Activated T-cell treated with anti-CD3 and anti-CD28 coated beads for 24 hours (primary cell): ENCODE measurements around the gene SLC12A4.
"Not testable (repeated sequence)": the region's sequence is repeated elsewhere in the genome, so short reads cannot be mapped to it uniquely, and the experiment has no call there.

Source experiments
- DNase-seq: peaks from one replicate; pipeline ENCODE4 v3.0.0-alpha.2; 2020; ENCODE audit warnings: low read depth

The SLC12A4 gene

GRCh38 chr16:67987460-67988160, 19.2 kb upstream of the SLC12A4 start:
- no peak for DNase-seq

DNA sequence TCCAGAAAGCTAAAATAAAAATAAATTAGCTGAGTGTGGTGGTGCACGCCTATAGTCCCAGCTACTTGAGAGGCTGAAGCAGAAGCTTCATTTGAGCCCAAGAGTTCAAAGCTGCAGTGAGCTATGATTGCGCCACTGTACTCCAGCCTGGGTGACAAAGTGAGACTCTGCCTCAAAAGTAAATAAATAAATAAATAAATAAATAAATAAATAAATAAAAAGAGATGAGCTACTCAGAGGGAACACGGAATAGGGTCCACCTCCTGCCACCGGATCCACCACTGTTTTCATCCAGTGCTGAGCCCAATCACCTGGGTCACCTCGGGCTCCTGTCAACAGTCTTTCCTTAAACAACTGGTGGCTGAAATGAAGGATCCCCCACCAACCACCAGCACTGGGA, 18.5 kb upstream of the SLC12A4 start:
- DNase-seq, result no peak

- no peak for DNase-seq
These were observed 13.7 kb upstream of the SLC12A4 start for GRCh38 chr16:67982011-67982696.

DNA sequence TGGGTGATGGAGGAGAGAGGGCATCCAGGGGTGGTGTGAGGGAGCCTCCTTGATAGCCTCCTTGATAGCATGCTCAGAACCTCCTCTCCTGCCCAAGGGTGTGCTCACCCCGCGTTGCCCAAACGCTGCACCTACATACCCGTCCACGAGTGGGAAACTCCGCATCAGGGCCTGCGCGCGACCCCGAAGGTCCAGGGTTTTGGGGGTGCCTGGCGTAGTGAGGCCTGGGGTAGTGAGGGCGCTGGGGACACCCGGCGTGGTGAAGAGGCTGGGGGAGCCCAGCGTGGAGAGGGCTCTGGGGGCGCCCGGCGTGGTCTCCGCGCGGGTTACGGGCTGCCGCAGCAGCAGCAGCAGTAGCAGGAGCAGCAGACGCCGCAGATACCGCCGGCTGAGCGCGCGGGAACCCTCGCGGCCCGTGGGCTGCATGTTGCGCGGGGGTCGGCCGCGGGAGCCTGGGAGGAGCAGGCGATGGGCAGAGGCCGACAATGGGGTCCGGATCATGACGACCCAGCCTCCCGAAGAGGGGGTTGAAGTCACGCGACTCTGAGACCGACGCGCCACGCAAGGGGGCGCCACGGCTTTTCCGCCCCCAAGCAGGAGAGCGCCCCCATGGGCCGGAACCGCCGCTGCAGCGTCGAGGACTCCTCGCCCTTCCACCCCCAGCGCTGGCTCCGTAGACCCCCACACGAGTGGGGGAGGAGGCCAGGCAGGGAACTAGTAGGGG, 11.7 kb upstream of the SLC12A4 start, which contains the start of gene DPEP3:
TSS of gene DPEP3 (minus strand) at position 545 of the 724 bp plus-strand sequence. CDS start at position 426, 119 bp downstream.
- DNase-seq, result no peak

GRCh38 chr16:67977469-67978227, 9.2 kb upstream of the SLC12A4 start:
- DNase-seq, result no peak

DNA sequence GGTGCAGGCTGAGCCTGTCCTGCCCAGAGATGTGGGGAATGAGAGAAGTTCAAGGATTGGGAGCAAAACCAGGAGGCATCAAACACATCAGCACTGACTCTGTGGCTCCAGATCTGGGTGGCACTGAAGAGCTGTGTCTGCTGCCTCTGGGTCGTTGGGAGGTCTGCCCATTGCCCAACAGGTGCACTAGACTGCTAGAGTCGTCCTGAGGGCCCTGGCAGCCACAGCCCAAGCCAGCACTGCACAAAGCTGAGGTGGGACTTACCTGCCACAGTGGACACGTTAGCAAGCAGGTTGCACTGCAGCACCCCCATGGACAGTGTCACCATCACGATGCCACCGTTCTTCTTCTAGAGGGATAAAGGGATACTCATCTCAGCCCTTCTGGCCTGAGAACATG, 8.6 kb upstream of the SLC12A4 start:
- no peak for DNase-seq

GRCh38 chr16:67976205-67976604, 7.8 kb upstream of the SLC12A4 start:
- no peak for DNase-seq

GRCh38 chr16:67975321-67976105, 7.1 kb upstream of the SLC12A4 start:
- DNase-seq, result no peak

DNA sequence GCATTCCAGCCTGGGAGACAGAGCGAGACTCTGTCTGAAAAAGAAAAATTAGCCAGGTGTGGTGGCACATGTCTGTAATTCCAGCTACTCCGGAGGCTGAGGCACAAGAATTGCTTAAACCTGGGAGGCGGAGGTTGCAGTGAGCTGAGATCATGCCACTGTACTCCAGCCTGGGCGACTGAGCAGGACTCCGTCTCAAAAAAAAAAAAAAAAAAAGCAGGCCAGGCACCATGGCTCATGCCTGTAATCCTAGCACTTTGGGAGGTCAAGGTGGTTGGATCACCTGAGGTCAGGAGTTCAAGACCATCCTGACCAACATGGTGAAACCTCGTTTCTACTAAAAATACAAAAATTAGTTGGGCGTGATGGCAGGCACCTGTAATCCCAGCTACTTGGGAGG, 3.8 kb upstream of the SLC12A4 start:
- DNase-seq, result not testable (repeated sequence)

GRCh38 chr16:67971111-67971510, 2.7 kb upstream of the SLC12A4 start:
- no peak for DNase-seq

GRCh38 chr16:67969254-67970039, 1.0 kb upstream of the SLC12A4 start:
- no peak for DNase-seq

GRCh38 chr16:67967958-67968399, 458 bp downstream of the SLC12A4 start:
- no peak for DNase-seq

- DNase-seq, result peak; percentile 9
These were observed 1.1 kb downstream of the SLC12A4 start for GRCh38 chr16:67967183-67967957.

DNA sequence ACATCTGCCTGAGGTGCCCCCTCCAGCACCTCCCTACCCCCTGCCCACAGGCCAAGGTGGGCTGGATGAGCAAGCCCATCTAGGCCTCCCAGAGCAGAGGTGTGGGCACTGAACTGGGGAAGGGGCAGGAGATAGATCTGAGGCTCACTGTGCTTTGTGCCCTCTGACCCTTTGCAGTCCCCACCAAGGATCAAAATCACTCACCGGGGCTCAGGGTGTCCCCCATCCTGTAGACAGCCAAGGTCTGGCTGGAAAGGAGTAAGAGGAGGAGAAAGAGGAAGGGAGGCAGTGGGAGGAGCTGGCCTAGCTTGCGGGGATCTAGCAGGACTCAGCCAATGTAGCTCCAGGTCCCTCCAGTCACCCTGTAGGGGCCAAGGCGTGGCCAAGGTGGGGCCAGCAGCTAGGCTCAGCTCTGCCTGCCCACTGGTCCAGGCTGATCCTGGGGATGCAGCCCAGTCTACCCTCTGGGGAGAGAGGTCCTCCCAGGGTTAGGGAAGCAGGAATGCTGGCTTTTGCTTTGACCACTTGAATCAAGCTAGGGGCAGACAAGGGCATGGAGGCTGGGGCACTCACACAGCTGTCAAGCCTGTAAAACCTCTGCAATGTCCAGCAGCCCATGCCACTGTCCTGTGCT, 1.8 kb downstream of the SLC12A4 start:
- no peak for DNase-seq

GRCh38 chr16:67965668-67966548, 2.5 kb downstream of the SLC12A4 start:
- DNase-seq, result no peak

DNA sequence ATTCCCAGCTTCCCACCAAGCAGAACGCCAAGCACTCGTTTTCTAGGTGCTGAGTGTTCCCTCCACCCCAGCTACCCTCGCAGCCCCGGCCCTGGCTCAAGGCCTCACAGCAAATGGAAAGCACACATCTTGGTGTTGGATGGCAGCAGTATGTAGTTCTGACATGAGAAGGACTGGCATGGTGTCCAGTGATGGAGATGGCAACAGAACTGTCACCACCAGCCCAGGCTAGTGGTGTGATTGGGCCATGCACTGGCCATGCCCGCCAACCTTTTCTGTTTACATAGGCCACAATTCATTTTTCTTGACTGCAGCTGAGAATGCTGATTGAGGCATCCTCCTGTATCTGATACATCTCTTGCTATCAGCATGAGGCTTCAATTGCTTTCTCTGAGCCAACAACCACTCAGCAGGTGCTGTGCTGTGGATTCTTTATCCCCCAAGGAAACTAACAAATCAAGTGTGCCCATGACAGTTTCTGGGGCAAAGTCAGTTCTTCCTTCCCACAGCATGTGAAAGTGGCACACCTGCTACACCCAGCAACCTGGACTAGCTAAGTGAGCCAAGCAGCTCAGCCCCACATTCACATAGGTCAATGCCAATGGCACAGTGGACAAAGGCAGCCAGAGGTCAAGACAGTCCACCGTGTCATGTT, 3.8 kb downstream of the SLC12A4 start:
- DNase-seq, result no peak

DNA sequence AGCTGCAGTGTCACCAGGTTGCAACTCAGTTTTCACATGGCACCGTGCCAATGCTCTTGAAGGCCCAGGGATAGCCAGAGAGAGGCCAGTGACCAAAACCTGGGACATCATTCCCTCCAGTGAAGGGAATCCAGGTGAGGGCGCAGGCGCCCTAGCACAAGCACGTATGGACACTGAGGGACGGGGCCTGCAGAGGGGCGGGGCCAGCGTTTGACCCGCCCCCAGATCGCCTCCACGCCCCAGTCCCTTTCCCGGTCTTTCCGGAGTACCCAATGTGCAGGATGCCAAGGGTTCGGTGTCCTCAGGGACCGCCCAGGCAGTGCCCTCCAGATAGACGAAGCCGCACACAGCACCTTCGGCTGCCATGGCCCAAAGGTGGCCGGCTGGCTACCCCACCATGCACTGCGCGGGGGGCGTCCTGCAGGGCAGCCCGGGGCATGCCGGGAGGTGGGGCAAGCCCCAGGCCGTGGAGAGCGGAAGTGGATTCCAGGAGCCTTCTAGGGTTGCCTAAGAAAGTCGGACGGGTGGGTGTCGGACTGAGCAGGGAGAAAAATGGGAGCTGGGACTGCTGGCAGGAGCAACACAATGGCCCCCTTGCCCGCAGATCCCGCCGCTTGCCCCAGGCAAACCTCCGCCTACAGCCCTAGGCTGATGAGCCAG, 4.6 kb downstream of the SLC12A4 start:
- no peak for DNase-seq
